DND-41 (cell line): ENCODE data around the gene TAF13.
"Not testable (repeated sequence)": the region's sequence is repeated elsewhere in the genome, so short reads cannot be mapped to it uniquely, and the experiment has no call there.

Experiments used
- ATAC-seq: fragments of 200-7000 bp; cut with Tn5 transposase; 3 replicates; pipeline ENCODE4 v1.9.1; 2021; ENCODE audit warnings: low read depth; ENCODE audit not compliant: insufficient read depth
- DNase-seq: peaks from one replicate; pipeline ENCODE4 v3.0.0-alpha.2; 2020
- H2AFZ ChIP-seq: 2 replicates; pipeline ENCODE4 v1.6.0; 2012; ENCODE audit warnings: low read depth, low read length
- H3K27ac ChIP-seq: 2 replicates; pipeline ENCODE4 v1.5.1; 2012; ENCODE audit warnings: low read length, inconsistent platforms
- H3K27me3 ChIP-seq: fragments of 200-600 bp; sonication (generic); 2 replicates; pipeline ENCODE4 v1.6.0; 2012; ENCODE audit warnings: low read length, mild to moderate bottlenecking, inconsistent platforms; ENCODE audit not compliant: insufficient read depth, poor library complexity
- H3K36me3 ChIP-seq: 2 replicates; pipeline ENCODE4 v1.5.1; 2012; ENCODE audit warnings: low read length, inconsistent platforms; ENCODE audit not compliant: insufficient read depth
- H3K4me1 ChIP-seq: 2 replicates; pipeline ENCODE4 v1.5.1; 2012; ENCODE audit warnings: mild to moderate bottlenecking, low read length; ENCODE audit not compliant: insufficient read depth
- H3K4me2 ChIP-seq: 2 replicates; pipeline ENCODE4 v1.6.0; 2012; ENCODE audit warnings: mild to moderate bottlenecking, moderate library complexity, low read length, inconsistent platforms; ENCODE audit not compliant: insufficient read depth
- H3K4me3 ChIP-seq, 2 experiments: fragments of 200-600 bp in 1 of 2; shearing (Covaris generic) in 1 of 2; 2 replicates each; pipeline ENCODE4 v1.5.1; 2012 to 2016; ENCODE audit warnings: inconsistent platforms in 2 of 2, low read length in 2 of 2, mild to moderate bottlenecking in 2 of 2, low read depth in 1 of 2, moderate library complexity in 1 of 2
- H3K79me2 ChIP-seq: 2 replicates; pipeline ENCODE4 v1.6.0; 2012; ENCODE audit warnings: low read length, inconsistent platforms; ENCODE audit not compliant: insufficient read depth
- H3K9ac ChIP-seq: 2 replicates; pipeline ENCODE4 v1.6.0; 2012; ENCODE audit warnings: low read depth, mild to moderate bottlenecking, inconsistent platforms, low read length, moderate library complexity
- H3K9me3 ChIP-seq: 2 replicates; pipeline ENCODE4 v1.5.1; 2012; ENCODE audit warnings: low read length, moderate library complexity, mild to moderate bottlenecking, inconsistent platforms; ENCODE audit not compliant: insufficient read depth, severe bottlenecking
- H4K20me1 ChIP-seq: 2 replicates; pipeline ENCODE4 v1.6.0; 2012; ENCODE audit warnings: low read length; ENCODE audit not compliant: insufficient read depth
- EZH2 ChIP-seq: IDR thresholded peaks from 3 replicates; pipeline ENCODE4 v1.6.1; 2012; ENCODE audit warnings: borderline replicate concordance, low read depth, mild to moderate bottlenecking, moderate library complexity, low read length, inconsistent platforms; ENCODE audit not compliant: severe bottlenecking
- TF ChIP-seq, protein P1 (sequence below): IDR thresholded peaks from 2 replicates; pipeline ENCODE4 v1.5.1; 2012; ENCODE audit warnings: borderline replicate concordance, low read length, moderate library complexity, mild to moderate bottlenecking; ENCODE audit not compliant: poor library complexity, severe bottlenecking; ENCODE audit errors: extremely low read depth

The TAF13 gene

GRCh38 chr1:109060707-109061106, 15.1 kb downstream of the TAF13 start:
- Histone ChIP-seq H3K27ac (no peak overlapping the region), H4K20me1 (no peaks in the 10 kb centered on the region), H3K36me3 (peaks cover 15% of the 10 kb centered on the region; the same call in 1 of the 2 replicates), H3K9me3 (no peaks in the 10 kb centered on the region), H3K27me3 (no peaks in the 10 kb centered on the region), H2AFZ (no peak overlapping the region), H3K4me3 (no peak overlapping the region), H3K4me1 (no peaks in the 10 kb centered on the region), H3K79me2 (no peaks in the 10 kb centered on the region), H3K4me2 (no peak overlapping the region), H3K9ac (no peak overlapping the region)
- DNase-seq: no peak
- TF ChIP-seq EZH2: no peak
- TF ChIP-seq, protein P1, sequence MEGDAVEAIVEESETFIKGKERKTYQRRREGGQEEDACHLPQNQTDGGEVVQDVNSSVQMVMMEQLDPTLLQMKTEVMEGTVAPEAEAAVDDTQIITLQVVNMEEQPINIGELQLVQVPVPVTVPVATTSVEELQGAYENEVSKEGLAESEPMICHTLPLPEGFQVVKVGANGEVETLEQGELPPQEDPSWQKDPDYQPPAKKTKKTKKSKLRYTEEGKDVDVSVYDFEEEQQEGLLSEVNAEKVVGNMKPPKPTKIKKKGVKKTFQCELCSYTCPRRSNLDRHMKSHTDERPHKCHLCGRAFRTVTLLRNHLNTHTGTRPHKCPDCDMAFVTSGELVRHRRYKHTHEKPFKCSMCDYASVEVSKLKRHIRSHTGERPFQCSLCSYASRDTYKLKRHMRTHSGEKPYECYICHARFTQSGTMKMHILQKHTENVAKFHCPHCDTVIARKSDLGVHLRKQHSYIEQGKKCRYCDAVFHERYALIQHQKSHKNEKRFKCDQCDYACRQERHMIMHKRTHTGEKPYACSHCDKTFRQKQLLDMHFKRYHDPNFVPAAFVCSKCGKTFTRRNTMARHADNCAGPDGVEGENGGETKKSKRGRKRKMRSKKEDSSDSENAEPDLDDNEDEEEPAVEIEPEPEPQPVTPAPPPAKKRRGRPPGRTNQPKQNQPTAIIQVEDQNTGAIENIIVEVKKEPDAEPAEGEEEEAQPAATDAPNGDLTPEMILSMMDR: no peak
- ATAC-seq: no peak

- H4K20me1 ChIP-seq: no peaks in the 10 kb centered on the region
- H3K27ac ChIP-seq: no peak overlapping the region
- H3K4me3 ChIP-seq: no peak overlapping the region
- H3K27me3 ChIP-seq: no peaks in the 10 kb centered on the region
- no peak overlapping the region for H3K9ac ChIP-seq
- ATAC-seq: no peak
- no peak overlapping the region for H3K4me2 ChIP-seq
- no peaks in the 10 kb centered on the region for H3K4me1 ChIP-seq
- no peak overlapping the region for H2AFZ ChIP-seq
- no peaks in the 10 kb centered on the region for H3K9me3 ChIP-seq
- no peaks in the 10 kb centered on the region for H3K79me2 ChIP-seq
- DNase-seq: no peak
- H3K36me3 ChIP-seq: peaks cover 4% of the 10 kb centered on the region; the same call in 1 of the 2 replicates
- TF ChIP-seq EZH2: no peak
- TF ChIP-seq, protein P1: no peak
Measured at GRCh38 chr1:109059026-109059425, 16.8 kb downstream of the TAF13 start.

DNA sequence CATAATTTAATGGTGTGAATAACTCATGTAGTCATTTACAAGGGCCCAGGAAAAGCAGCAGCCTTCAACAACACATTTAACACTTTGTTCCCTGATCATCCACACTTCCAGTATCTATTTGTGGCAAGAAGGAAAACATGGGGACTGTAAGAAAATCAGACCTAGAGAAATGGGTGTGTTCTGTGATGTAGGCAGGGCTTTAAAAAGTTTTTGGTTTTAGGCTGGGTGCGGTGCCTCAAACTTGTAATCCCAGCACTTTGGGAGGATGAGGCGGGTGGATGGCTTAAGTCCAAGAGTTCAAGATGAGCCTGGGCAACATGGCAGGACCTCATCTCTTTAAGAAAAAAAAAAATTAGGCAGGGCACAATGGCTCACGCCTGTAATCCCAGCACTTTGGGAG, 19.7 kb downstream of the TAF13 start:
- H3K27ac ChIP-seq: no peak overlapping the region
- no peak for ATAC-seq
- TF ChIP-seq, protein P1: no peak
- no peak for TF ChIP-seq EZH2

GRCh38 chr1:109052145-109052544, 23.7 kb downstream of the TAF13 start:
- not testable (repeated sequence) for H3K9me3 ChIP-seq, H3K4me2 ChIP-seq, H4K20me1 ChIP-seq, DNase-seq, H2AFZ ChIP-seq, H3K4me3 ChIP-seq, H3K4me1 ChIP-seq, H3K36me3 ChIP-seq, ATAC-seq, H3K79me2 ChIP-seq, H3K27me3 ChIP-seq, H3K27ac ChIP-seq, H3K9ac ChIP-seq

More for the DNA sequence above, 19.7 kb downstream of the TAF13 start:
- no peak overlapping the region for H3K9ac ChIP-seq
- H3K4me1 ChIP-seq: no peaks in the 10 kb centered on the region
- no peak for DNase-seq
- H3K4me3 ChIP-seq: no peak overlapping the region
- H3K36me3 ChIP-seq: no peaks in the 10 kb centered on the region
- H3K9me3 ChIP-seq: no peaks in the 10 kb centered on the region
- H3K79me2 ChIP-seq: no peaks in the 10 kb centered on the region
- H3K27me3 ChIP-seq: no peaks in the 10 kb centered on the region
- no peak overlapping the region for H3K4me2 ChIP-seq
- no peak overlapping the region for H2AFZ ChIP-seq
- no peaks in the 10 kb centered on the region for H4K20me1 ChIP-seq
